Endometrial microvascular endothelial cells (primary cell): ENCODE data around the gene TEX13A. TPM values are rescaled to one million over a fixed set of nuclear protein-coding genes. Genes with fewer than 3 reads are reported as not detected.
"Not testable (repeated sequence)": the region's sequence is repeated elsewhere in the genome, so short reads cannot be mapped to it uniquely, and the experiment has no call there.

Experiments used
- in situ Hi-C: cut with HindIII; loops from 2 replicates; pipeline ENCODE4 v1.10.0; 2017; ENCODE audit warnings: low sequenced_read_pairs, low pct_unique_long_range_greater_than_20kb; ENCODE audit errors: inconsistent ontology term
- total RNA-seq: library from RNA; depleted of rRNA; stranded (reverse); fragments of >200 nt; gene quantifications from one replicate; pipeline ENCODE4 v1.2.3, GENCODE V29; 2015; ENCODE audit errors: inconsistent ontology term

The TEX13A gene
- not detected for total RNA-seq

- in situ Hi-C loops, result no loop called here
These were observed at the start of gene TEX13A for GRCh38 chrX:105220636-105221035. Gene TEX13A, minus strand, starts transcription at chrX:105220694. Its CDS starts 297 bp downstream, at chrX:105220397.

- in situ Hi-C loops, result no loop called here
These were observed 48.9 kb upstream of the TEX13A start for GRCh38 chrX:105269386-105269785.

DNA sequence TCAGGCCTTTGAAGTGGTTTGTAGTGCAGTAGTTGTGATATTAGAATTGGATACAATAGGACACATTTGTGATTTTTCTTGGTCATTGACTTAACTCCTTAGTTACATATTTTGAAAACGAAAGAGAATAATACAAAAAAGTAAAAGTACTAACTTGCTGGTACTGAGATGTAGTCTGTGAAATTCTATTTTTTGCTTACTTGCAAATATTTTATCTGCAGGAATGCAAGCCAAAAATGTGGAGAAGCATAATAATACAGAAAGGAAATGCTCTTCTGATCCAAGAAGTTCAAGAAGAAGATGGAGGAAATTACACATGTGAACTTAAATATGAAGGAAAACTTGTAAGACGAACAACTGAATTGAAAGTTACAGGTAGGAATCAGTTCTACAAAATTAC lies 46.7 kb upstream of the TEX13A start:
- in situ Hi-C loops, result no loop called here

- in situ Hi-C loops, result no loop called here
These were observed 46.0 kb upstream of the TEX13A start for GRCh38 chrX:105266456-105266855.

DNA sequence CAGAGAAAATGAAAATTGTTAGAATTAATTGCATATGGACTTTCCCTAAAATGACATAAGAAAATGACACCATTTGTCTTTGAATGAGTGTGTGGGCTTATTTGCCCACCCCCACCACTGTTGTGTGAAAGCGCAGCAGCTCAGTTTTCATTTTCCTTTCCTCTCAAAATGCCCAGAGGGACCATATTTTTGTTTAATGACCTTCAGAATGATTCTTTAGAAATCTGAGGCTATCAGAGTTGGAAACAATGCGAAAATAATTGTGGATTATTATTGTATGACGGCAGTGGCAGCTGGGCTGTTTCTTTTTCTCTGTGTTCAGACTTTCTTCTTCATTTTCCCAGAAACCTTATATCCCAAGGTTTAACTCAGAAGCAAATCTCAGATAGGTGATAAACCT lies 44.6 kb upstream of the TEX13A start:
- in situ Hi-C loops, result no loop called here

DNA sequence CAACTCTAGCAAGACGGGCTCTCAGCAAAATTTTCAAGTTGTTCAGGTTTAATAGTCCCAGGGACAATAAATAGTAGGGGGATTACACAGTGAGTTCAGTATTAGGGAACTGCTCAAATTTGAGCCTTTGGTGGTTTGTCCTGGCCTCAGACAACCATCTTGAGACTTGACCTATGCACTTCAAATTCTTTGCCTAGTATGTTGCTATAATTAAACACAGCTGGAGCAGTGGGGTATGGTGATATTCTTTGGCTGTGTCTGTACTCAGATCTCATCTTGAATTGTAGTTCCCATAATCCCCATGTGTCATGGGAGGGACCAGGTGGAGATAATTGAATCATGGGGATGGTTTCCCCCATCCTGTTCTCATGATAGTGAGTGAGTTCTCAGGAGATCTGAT lies 43.3 kb upstream of the TEX13A start:
- in situ Hi-C loops, result no loop called here

DNA sequence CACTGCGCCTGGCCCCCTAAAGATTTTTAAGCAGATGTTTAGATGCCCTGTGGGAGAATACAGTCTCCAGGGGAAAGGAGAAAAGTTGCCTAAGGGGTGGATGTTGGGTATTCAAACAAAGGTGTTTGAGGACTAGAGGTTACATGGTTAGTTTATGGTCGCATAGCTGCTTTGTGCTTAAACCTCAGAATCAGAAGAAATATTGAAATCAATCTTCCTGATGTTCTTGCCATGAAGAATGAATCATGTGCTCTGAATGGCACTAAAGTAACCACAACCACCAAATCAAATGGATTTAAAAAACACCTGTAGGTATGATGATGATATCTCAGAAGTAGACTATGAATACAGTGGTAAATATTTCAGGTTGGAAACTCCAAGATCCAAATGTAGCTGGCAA lies 42.7 kb upstream of the TEX13A start:
- in situ Hi-C loops, result no loop called here

- in situ Hi-C loops, result no loop called here
These were observed 40.0 kb upstream of the TEX13A start for GRCh38 chrX:105260291-105261043.

DNA sequence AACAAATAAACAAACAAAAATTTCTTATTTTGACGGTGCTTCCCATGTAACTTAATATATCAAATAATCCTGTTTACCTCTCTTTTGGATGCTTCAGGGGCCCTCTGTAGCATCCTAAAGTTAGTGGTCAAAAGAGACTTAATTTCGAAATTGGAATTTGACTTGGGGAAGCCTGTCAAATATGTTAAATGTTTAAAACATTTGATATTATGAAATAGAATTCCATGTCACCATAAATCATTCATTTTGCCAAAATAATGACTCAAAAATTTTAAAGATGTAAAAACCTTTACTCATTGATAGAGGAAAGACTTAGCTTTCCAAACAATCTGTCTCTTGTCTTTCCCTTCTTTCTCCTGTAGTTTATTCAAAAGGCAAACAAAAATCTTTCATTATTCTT lies 20.6 kb upstream of the TEX13A start:
- in situ Hi-C loops, result no loop called here

DNA sequence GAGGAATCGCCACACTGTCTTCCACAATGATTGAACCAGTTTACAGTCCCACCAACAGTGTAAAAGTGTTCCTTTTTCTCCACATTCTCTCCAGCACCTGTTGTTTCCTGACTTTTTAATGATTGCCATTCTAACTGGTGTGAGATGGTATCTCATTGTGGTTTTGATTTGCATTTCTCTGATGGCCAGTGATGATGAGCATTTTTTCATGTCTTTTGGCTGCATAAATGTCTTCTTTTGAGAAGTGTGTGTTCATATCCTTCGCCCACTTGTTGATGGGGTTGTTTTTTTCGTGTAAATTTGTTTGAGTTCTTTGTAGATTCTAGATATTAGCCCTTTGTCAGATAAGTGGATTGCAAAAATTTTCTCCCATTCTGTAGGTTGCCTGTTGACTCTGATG lies 16.9 kb upstream of the TEX13A start:
- in situ Hi-C loops, result not testable (repeated sequence)

- in situ Hi-C loops, result no loop called here
These were observed 8.7 kb upstream of the TEX13A start for GRCh38 chrX:105229146-105229545.

DNA sequence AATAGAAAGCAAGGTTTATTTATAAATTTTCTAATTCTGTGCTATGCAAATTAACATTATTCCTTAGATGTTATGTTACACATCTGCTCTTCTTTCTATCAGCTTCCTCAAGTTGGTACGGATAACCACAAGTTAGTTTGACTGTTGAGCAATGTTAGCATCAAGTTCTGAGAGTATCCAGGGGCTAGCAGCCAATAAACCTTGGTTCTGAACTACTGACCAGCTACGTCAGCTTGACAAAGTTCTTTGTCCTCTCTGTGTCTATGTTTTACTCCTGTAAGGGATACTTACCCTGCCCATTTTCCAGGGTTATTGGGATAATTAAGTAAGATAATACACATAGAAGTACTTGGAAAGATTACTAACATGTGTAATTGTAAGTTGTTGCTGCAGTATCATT lies 8.1 kb upstream of the TEX13A start:
- in situ Hi-C loops, result no loop called here

GRCh38 chrX:105226499-105226898 lies 6.0 kb upstream of the TEX13A start:
- in situ Hi-C loops, result no loop called here

DNA sequence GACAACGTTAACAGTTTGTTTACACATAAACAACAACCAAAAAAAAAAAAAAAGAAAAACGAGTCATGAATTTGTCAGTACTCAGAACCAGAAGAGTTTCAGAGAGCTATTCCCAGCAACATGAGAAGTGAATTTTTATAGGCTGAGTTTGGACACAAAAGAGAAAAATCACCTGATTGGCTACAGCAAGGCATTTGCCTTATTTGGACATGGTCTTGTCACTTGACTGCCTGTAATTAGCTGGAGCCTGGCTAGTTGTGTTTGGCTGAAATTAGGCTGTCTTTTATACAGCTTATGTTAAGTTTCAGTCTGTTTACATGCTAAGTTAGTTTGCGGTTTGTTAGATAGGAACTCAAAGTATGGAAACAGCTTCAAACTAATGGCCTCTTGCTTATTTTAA lies 880 bp upstream of the TEX13A start:
- in situ Hi-C loops, result no loop called here

- in situ Hi-C loops, result no loop called here
These were observed 766 bp downstream of the TEX13A start for GRCh38 chrX:105219454-105220401.

DNA sequence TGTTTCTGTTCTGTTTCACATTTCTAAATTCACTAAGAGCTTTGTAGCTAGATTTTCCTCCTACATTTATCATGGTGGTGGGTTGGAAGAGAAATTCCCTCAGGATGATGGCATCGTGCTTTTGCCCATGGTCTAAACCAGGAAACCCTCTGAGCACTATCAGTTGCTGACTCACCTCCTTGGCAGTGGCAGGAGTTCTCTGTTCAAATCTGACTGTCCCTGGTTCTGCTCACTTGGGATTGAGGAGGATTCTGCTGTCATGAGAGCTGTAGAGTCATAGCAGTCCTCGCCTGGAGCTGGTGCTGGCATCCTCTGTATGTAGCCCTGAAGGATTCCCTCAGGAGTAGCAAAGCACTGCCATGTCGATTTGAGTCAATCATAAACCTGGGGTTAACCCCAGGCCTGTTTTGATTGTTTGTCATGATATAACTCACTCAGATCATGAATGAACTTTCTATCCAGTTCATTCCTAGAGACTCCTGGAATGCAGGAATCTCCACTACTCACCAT lies 9.4 kb downstream of the TEX13A start:
- in situ Hi-C loops, result no loop called here

DNA sequence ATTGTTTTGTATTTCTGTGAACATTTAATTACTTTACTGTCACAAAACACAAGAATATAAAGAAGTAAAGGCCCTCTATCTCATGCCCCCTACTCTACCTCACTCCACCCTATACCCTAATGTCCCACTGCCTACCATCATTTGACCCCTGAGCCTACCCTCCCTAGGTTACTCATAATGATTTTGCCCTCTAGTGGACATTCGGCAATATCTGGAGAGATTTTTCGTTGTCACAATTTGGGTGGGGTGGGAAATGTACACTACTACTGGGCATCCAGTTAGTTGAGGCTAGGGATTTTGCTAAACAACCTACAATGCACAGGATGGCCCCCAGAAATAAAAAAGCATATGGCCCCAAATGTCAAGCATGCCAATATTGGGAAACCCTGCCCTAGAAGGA lies 10.2 kb downstream of the TEX13A start:
- in situ Hi-C loops, result no loop called here

- in situ Hi-C loops, result no loop called here
These were observed 11.1 kb downstream of the TEX13A start for GRCh38 chrX:105209406-105209805.

- in situ Hi-C loops, result no loop called here
These were observed 28.6 kb downstream of the TEX13A start for GRCh38 chrX:105191878-105192277.
